ENCODE data around the gene EXTL2.
"Not testable (repeated sequence)": the region's sequence is repeated elsewhere in the genome, so short reads cannot be mapped to it uniquely, and the experiment has no call there.

GRCh38 chr1:100933555-100933954 is 38.9 kb upstream of the EXTL2 start:
- not testable (repeated sequence) for TF ChIP-seq CTCF (conservative IDR thresholded peaks at IDR 0.05); ZFX (IDR thresholded peaks at IDR 0.05)

Measured in C4-2B (cell line).